DND-41 (cell line): ENCODE measurements around the gene B4GALT3.

Source experiments
- ATAC-seq: fragments of 200-7000 bp; cut with Tn5 transposase; 3 replicates; pipeline ENCODE4 v1.9.1; 2021; ENCODE audit warnings: low read depth; ENCODE audit not compliant: insufficient read depth
- DNase-seq: peaks from one replicate; pipeline ENCODE4 v3.0.0-alpha.2; 2020
- H2AFZ ChIP-seq: 2 replicates; pipeline ENCODE4 v1.6.0; 2012; ENCODE audit warnings: low read depth, low read length
- H3K27ac ChIP-seq: 2 replicates; pipeline ENCODE4 v1.5.1; 2012; ENCODE audit warnings: low read length, inconsistent platforms
- H3K27me3 ChIP-seq: fragments of 200-600 bp; sonication (generic); 2 replicates; pipeline ENCODE4 v1.6.0; 2012; ENCODE audit warnings: low read length, mild to moderate bottlenecking, inconsistent platforms; ENCODE audit not compliant: insufficient read depth, poor library complexity
- H3K36me3 ChIP-seq: 2 replicates; pipeline ENCODE4 v1.5.1; 2012; ENCODE audit warnings: low read length, inconsistent platforms; ENCODE audit not compliant: insufficient read depth
- H3K4me1 ChIP-seq: 2 replicates; pipeline ENCODE4 v1.5.1; 2012; ENCODE audit warnings: mild to moderate bottlenecking, low read length; ENCODE audit not compliant: insufficient read depth
- H3K4me2 ChIP-seq: 2 replicates; pipeline ENCODE4 v1.6.0; 2012; ENCODE audit warnings: mild to moderate bottlenecking, moderate library complexity, low read length, inconsistent platforms; ENCODE audit not compliant: insufficient read depth
- H3K4me3 ChIP-seq, 2 experiments: fragments of 200-600 bp in 1 of 2; shearing (Covaris generic) in 1 of 2; 2 replicates each; pipeline ENCODE4 v1.5.1; 2012 to 2016; ENCODE audit warnings: inconsistent platforms in 2 of 2, low read length in 2 of 2, mild to moderate bottlenecking in 2 of 2, low read depth in 1 of 2, moderate library complexity in 1 of 2
- H3K79me2 ChIP-seq: 2 replicates; pipeline ENCODE4 v1.6.0; 2012; ENCODE audit warnings: low read length, inconsistent platforms; ENCODE audit not compliant: insufficient read depth
- H3K9ac ChIP-seq: 2 replicates; pipeline ENCODE4 v1.6.0; 2012; ENCODE audit warnings: low read depth, mild to moderate bottlenecking, inconsistent platforms, low read length, moderate library complexity
- H3K9me3 ChIP-seq: 2 replicates; pipeline ENCODE4 v1.5.1; 2012; ENCODE audit warnings: low read length, moderate library complexity, mild to moderate bottlenecking, inconsistent platforms; ENCODE audit not compliant: insufficient read depth, severe bottlenecking
- H4K20me1 ChIP-seq: 2 replicates; pipeline ENCODE4 v1.6.0; 2012; ENCODE audit warnings: low read length; ENCODE audit not compliant: insufficient read depth
- CTCF ChIP-seq: IDR thresholded peaks from 2 replicates; pipeline ENCODE4 v1.5.1; 2012; ENCODE audit warnings: borderline replicate concordance, low read length, moderate library complexity, mild to moderate bottlenecking; ENCODE audit not compliant: poor library complexity, severe bottlenecking; ENCODE audit errors: extremely low read depth
- EZH2 ChIP-seq: IDR thresholded peaks from 3 replicates; pipeline ENCODE4 v1.6.1; 2012; ENCODE audit warnings: borderline replicate concordance, low read depth, mild to moderate bottlenecking, moderate library complexity, low read length, inconsistent platforms; ENCODE audit not compliant: severe bottlenecking

Gene B4GALT3

GRCh38 chr1:161177112-161177935 lies at the start of gene B4GALT3:
B4GALT3 (minus strand) TSS chr1:161177507; CDS start chr1:161176060, 1,447 bp downstream.
- ATAC-seq (peak; percentile 95), DNase-seq (peak; percentile 94)
- Histone ChIP-seq H3K4me3 (peak within 1 kb of the TSS; percentile 34 to 73), H3K79me2 (peaks cover 18% of the 10 kb centered on the region), H2AFZ (peak within 1 kb of the TSS; percentile 90), H3K36me3 (peaks cover 31% of the 10 kb centered on the region), H3K4me1 (peaks cover 30% of the 10 kb centered on the region), H4K20me1 (no peaks in the 10 kb centered on the region), H3K27ac (peak within 1 kb of the TSS; percentile 79), H3K4me2 (peak within 1 kb of the TSS; percentile 93), H3K27me3 (no peaks in the 10 kb centered on the region), H3K9me3 (no peaks in the 10 kb centered on the region), H3K9ac (peak within 1 kb of the TSS; percentile 63)
- TF ChIP-seq CTCF (peak; percentile 40), EZH2 (no peak)

- Histone ChIP-seq H3K79me2 (peaks cover 13% of the 10 kb centered on the region), H3K9me3 (no peaks in the 10 kb centered on the region), H3K9ac (peak overlapping the region; percentile 70), H3K27ac (peak overlapping the region; percentile 88), H4K20me1 (0 out of 2 replicates have a peak, but pooled peaks cover 3% of the 10 kb centered on the region), H3K36me3 (peaks cover 24% of the 10 kb centered on the region), H2AFZ (peak overlapping the region; percentile 98), H3K4me1 (peaks cover 27% of the 10 kb centered on the region), H3K4me2 (peak overlapping the region; percentile 93), H3K27me3 (no peaks in the 10 kb centered on the region), H3K4me3 (peak overlapping the region; percentile 72 to 89; a peak in 3 of 4 replicates)
- TF ChIP-seq EZH2 (no peak), CTCF (no peak)
- DNase-seq = no peak
- no peak for ATAC-seq
These were observed 49.5 kb upstream of the B4GALT3 start for GRCh38 chr1:161226759-161227158.

- peak overlapping the region; percentile 88 for H3K27ac ChIP-seq
- no peak for DNase-seq
These were observed 49.0 kb upstream of the B4GALT3 start for GRCh38 chr1:161226320-161226711.

More at GRCh38 chr1:161226320-161226711, 49.0 kb upstream of the B4GALT3 start:
- Histone ChIP-seq H3K79me2 (peaks cover 13% of the 10 kb centered on the region), H3K9me3 (no peaks in the 10 kb centered on the region), H3K9ac (peak overlapping the region; percentile 70), H2AFZ (peak overlapping the region; percentile 98), H3K27me3 (no peaks in the 10 kb centered on the region), H3K36me3 (peaks cover 24% of the 10 kb centered on the region), H3K4me3 (peak overlapping the region; percentile 72 to 89), H4K20me1 (0 out of 2 replicates have a peak, but pooled peaks cover 3% of the 10 kb centered on the region), H3K4me2 (peak overlapping the region; percentile 93), H3K4me1 (peaks cover 27% of the 10 kb centered on the region)
- ATAC-seq = no peak
- TF ChIP-seq CTCF (no peak), EZH2 (no peak)
